ENCODE results near the gene ENKD1.

DNA sequence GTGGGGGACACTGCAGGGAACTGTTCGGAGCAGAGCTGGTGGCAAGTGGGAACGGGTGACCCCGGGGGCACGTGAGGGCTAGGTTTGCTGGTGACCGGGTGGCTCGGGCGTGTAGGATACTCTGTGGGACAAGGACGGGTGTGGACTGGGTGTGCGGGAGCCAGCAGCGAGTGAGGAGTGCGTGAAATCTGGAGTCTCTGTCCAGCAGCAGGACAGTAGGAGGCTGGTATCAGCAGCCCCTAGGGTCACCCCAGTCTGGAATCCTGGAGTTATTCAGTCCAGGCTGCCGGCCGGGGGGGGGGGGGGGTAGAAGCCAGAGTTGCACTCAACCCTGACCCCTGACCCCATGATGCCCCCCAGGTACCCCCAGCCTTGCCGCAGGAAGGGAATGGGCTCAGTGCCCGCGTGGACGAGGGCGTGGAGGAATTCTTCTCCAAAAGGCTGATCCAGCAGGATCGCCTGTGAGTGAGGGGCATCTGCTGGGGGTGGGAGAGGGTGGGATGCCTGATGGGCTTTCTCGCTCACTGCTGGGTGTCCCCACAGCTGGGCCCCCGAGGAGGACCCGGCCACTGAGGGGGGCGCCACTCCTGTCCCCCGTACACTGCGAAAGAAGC is 12.7 kb downstream of the ENKD1 start:
- TF ChIP-seq ARNTL (CRISPR knock-in tag; IDR thresholded peaks at IDR 0.05; ENCODE audit: borderline replicate concordance, low read depth) (no peak), GLIS3 (CRISPR knock-in tag; IDR thresholded peaks at IDR 0.05) (no peak), OSR1 (CRISPR knock-in tag; IDR thresholded peaks at IDR 0.05) (no peak), BACH2 (CRISPR knock-in tag; IDR thresholded peaks at IDR 0.05; ENCODE audit: borderline replicate concordance) (no peak), ZNF70 (CRISPR knock-in tag; IDR thresholded peaks at IDR 0.05) (no peak), PPARA (CRISPR knock-in tag; IDR thresholded peaks at IDR 0.05; ENCODE audit: borderline replicate concordance) (no peak), PATZ1 (CRISPR knock-in tag; IDR thresholded peaks at IDR 0.05; ENCODE audit: borderline replicate concordance) (no peak), ZFP30 (CRISPR knock-in tag; IDR thresholded peaks at IDR 0.05) (no peak), ZNF565 (CRISPR knock-in tag; conservative IDR thresholded peaks at IDR 0.05; ENCODE audit: low read depth) (no peak), POU6F1 (CRISPR knock-in tag; IDR thresholded peaks at IDR 0.05; ENCODE audit: borderline replicate concordance, low read depth) (no peak), TSHZ2 (CRISPR knock-in tag; IDR thresholded peaks at IDR 0.05) (no peak), CREB5 (CRISPR knock-in tag; IDR thresholded peaks at IDR 0.05; ENCODE audit: low read depth) (no peak), CSRNP3 (CRISPR knock-in tag; IDR thresholded peaks at IDR 0.05) (no peak)

Measured in SK-N-SH treated with all-trans-retinoic acid at 6 μM for 48 hours (cell line).